Eye (tissue), 1 donor: Measurements from ENCODE around the gene ZGRF1.
A peak's percentile ranks its signal among the peaks of the same experiment; 100 is the strongest.
"Not testable (repeated sequence)": the region's sequence is repeated elsewhere in the genome, so short reads cannot be mapped to it uniquely, and the experiment has no call there.

Experiments used
- DNase-seq: peaks from one replicate; pipeline ENCODE4 v3.0.0-alpha.2; 2015

The ZGRF1 gene, protein sequence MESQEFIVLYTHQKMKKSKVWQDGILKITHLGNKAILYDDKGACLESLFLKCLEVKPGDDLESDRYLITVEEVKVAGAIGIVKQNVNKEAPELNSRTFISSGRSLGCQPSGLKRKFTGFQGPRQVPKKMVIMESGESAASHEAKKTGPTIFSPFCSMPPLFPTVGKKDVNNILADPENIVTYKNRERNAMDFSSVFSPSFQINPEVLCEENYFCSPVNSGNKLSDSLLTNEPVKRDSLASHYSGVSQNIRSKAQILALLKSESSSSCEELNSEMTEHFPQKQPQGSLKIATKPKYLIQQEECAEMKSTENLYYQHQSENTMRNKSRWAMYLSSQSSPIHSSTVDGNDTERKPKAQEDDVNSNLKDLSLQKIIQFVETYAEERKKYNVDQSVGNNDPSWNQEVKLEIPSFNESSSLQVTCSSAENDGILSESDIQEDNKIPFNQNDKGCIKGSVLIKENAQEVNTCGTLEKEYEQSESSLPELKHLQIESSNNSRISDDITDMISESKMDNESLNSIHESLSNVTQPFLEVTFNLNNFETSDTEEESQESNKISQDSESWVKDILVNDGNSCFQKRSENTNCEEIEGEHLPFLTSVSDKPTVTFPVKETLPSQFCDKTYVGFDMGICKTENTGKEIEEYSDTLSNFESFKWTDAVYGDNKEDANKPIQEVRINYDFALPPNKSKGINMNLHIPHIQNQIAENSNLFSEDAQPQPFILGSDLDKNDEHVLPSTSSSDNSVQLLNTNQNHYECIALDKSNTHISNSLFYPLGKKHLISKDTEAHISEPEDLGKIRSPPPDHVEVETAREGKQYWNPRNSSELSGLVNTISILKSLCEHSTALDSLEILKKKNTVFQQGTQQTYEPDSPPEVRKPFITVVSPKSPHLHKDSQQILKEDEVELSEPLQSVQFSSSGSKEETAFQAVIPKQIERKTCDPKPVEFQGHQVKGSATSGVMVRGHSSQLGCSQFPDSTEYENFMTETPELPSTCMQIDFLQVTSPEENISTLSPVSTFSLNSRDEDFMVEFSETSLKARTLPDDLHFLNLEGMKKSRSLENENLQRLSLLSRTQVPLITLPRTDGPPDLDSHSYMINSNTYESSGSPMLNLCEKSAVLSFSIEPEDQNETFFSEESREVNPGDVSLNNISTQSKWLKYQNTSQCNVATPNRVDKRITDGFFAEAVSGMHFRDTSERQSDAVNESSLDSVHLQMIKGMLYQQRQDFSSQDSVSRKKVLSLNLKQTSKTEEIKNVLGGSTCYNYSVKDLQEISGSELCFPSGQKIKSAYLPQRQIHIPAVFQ (N-terminal part only)

GRCh38 chr4:112636688-112637551 lies at the start of gene ZGRF1, which contains the start of gene LARP7:
TSS of gene ZGRF1 (minus strand) at chr4:112636909. CDS start at chr4:112633176, 3,733 bp downstream.
TSS of gene LARP7 (plus strand) at chr4:112637143. CDS start at chr4:112644670, 7,527 bp downstream.
- peak; percentile 100 for DNase-seq

- DNase-seq = no peak
Measured at GRCh38 chr4:112680996-112681395, 44.3 kb upstream of the ZGRF1 start.

- DNase-seq = no peak
Measured at GRCh38 chr4:112677519-112678091, 40.9 kb upstream of the ZGRF1 start.

- DNase-seq = no peak
Measured at GRCh38 chr4:112674376-112674775, 37.7 kb upstream of the ZGRF1 start.

GRCh38 chr4:112673686-112674085 lies 37.0 kb upstream of the ZGRF1 start:
- DNase-seq = no peak

GRCh38 chr4:112673076-112673475 lies 36.4 kb upstream of the ZGRF1 start:
- DNase-seq = no peak

DNA sequence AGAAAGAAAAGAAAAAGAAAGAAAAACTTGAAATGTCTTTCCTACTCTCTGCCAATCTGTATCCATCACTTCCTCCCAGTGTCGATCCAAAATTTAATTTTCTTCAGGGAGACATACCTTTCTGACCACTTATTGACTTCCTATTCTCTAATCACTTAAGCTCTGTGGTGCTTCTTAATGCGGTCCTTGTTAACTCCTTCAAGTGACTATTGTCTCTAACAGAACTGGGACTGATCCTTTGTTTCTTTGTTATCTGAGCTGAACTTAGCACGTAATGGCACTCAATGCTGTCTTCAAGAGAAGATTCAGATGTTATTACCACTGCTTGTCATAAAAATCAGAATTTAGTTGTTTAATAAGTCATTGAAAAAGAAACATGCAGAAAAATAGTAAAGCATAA lies 31.4 kb upstream of the ZGRF1 start:
- DNase-seq = no peak

GRCh38 chr4:112664611-112665010 lies 27.9 kb upstream of the ZGRF1 start:
- no peak for DNase-seq

DNA sequence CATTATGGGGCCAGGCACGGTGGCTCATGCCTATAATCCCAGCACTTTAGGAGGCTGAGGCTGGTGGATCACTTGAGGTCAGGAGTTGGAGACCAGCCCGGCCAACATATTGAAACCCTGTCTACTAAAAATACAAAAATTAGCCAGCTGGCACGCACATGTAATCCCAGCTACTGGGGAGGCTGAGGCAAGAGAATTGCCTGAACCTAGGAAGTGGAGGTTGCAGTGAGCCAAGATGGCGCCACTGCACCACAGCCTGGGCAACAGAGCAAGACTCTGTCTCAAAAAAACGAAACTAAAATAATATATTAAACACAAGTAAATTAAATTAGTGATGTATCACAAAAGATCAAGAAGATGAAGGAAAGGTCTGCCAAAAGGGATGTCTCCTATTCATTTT lies 19.4 kb upstream of the ZGRF1 start:
- DNase-seq = not testable (repeated sequence)

- no peak for DNase-seq
Measured at GRCh38 chr4:112655270-112655669, 18.6 kb upstream of the ZGRF1 start.

DNA sequence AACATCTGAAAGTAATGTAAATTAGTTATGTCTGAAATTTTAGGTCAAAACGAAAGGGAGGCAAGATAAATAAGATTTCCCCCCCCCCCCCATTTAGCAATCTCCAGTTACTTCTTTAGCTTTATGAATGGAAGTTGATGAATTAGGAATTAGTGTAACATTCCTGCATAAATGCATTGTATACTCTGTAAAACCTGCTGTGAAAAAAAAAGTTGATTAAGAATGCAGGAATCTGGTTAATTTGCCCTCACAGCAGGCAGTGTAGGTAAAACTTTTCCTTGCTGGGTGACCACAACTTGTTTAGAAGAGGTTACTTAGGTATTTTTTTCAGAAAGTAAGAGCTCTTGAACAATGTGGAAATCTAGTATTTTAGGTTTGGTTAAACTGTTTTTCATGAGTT lies 15.5 kb upstream of the ZGRF1 start:
- DNase-seq = no peak

DNA sequence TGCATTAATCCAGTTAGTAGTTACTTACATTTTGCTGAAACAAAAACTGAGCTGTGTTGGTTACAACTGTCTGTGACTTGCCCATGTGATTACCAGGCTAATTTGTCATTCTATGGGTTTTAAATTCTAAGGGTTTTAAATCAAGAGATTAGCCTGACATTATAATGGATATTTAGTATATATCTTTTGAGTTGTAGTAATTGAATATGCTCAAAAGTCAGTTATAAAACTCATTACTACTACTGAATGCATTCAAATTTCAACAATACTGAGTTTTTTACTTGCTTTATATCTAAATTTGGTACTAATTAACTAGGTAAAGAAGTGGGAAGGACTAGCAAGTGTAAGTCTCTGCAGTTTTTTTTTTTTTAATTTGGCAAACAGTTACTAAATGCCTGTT lies 14.9 kb upstream of the ZGRF1 start:
- DNase-seq = no peak

DNA sequence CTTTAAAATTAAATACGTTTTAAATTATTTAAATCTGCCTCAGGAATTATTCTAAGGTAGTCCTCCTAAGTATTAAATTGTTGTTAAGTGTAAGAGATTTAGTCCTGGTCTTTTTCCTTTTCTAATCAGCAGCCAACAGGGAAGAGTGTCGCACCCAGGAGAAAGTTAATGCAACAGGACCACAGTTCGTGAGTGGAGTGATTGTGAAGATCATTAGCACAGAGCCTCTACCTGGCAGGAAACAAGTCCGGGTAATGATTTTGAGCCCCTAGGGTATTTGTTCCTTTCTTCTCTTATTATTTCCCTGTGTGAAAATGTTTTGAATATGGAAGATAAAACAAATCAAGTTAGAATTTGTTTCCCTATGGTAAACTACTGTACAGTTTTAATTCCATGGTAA lies 13.6 kb upstream of the ZGRF1 start:
- no peak for DNase-seq

DNA sequence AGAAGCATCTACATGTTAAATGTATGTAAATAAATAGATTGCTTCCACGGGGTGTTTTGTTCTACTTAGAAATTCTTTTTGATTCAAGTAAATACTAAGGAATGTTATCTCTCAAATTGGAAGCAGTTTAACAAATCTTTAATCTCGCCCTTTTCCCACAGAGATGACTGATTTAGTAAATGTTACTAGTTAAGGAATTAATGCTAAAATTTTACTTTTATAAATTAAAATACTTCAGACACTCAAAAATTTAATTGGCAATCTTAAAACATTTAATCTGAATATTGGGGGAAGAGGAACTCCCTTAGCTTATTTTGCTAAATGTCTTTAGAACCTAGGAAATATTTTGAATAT lies 12.3 kb upstream of the ZGRF1 start:
- no peak for DNase-seq

DNA sequence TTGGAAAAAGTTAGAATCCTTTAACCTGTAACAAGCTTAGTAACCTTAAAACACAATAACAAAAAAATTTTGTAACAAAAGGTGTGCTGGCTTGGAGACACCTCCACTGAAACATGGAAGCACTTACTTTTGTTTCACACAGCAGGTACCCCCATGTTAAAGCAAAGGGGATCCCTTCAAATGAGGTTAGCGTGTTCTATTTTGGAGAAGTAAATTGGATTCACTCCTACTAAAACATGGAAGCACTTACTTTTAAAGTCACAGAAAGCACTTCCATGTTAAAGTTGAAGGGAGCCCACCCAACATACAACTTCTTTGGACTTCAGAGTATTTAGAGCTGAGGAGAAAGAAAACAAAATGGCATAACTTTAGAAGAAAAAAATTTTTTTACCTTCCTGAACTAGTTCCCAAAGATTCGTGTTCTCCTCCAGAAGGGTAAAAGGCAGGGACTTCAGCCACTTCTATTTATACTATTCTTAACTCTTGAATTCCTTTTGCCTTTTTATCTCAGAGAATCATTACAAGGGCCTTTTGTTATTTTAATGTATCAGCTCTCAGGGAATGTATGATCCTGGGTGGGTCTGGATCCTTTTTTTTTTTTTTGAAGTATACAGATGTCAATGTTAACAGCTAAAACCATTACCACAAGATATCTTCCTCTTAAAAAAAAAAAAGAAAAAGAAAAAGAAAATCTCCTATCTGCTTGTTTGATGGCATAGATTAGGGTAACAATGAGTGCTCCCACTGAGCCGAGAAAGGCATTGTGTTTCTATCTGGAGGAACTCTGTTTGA lies 11.8 kb upstream of the ZGRF1 start:
- no peak for DNase-seq

DNA sequence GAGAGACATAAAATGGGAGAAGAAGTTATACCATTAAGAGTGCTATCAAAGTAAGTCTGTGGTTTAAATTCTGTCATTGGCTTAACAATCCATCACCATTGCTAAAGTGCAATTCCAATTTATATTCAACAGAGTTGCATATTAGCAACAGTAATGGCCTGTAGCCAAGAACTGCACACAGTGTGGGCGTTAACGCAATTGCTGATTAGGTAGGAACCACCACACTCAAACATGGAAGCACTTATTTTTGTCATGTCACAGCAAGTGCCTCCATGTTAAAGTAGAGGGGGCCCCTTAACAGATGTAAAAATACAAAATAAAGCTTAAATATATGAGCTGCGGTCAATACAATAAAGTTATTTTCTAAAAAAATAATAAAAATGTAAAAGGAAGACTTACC lies 11.1 kb upstream of the ZGRF1 start:
- DNase-seq = no peak

GRCh38 chr4:112646632-112647537 lies 10.2 kb upstream of the ZGRF1 start:
- DNase-seq = no peak

DNA sequence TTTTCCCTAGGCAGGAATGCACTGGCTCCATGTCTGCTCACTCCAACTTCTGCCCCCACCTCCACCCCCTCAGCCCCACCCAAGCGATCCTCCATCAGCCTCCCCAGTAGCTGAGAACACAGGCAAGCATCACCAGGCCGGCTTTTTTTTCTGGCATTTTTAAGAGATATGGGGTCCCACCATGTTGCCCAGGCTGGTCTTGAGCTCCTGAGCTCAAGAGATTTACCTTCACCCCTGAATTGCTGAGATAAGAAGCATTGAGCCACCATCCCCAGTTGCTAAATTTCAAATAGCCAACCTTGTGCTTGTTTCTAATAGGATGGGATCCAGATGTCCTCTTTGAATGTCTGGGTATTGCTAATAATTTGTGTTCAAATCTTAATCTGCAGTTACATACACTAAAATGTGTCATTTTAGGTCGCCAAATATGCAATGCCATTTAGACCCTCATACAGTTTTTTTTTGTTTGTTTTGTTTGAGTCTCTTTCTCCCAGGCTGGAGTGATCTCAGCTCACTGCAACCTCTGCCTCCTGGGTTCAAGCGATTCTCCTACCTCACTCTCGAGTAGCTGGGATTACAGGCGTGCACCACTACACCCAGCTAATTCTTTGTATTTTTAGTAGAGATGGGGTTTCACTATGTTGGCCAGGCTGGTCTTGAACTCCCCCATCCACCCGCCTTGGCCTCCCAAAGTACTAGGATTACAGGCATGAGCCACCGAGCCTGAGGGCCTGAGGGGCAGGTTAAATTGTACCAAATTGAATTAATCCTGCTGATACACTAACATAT lies 9.0 kb upstream of the ZGRF1 start:
- no peak for DNase-seq
